Measurements from ENCODE around the gene BMP7. TPM values are rescaled to one million over a fixed set of nuclear protein-coding genes. Genes with fewer than 3 reads are reported as not detected.
"Not testable (repeated sequence)": the region's sequence is repeated elsewhere in the genome, so short reads cannot be mapped to it uniquely, and the experiment has no call there.

The BMP7 gene
- total RNA-seq, 1 donor from 2014 or later, result 0.21 TPM

DNA sequence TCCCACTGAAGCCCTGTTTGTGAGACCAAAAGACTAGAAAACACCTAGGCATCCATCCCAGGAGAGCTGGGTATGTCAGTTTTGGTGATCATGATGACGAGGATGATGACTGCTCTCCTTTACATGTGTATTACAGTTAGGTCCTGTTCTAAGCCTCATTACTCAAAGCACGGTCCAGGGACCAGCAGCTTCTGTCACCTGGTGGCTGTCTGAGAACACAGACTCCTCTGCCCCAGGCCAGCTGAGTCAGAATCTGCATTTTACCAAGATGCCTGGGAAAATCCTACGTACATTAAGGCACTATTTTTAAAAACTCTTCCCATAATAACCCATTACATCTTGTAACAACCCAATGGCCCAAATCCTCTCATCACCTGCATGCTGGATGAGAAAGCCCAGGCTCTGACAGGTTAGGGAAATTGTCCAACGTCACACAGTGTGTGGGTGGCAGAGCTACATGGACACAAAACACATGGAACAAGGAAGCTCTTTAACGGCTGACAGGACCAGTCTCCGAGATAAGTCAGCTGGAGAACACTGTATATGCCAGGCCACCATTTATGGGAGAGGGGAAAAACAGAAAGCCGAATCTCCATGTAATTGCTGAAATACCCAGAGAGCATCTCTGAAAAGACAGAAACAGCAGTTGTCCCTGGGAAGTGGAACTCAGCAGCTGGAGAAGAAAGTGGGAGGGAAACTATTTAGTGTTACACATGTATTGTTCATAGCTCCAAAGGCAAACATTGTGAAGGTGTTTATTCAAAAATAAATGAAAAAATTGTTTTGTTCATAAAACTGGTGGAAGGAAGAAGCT is 65.4 kb downstream of the BMP7 start:
- Mint-ChIP-seq H3K27ac (no peak overlapping the region), H3K36me3 (ENCODE audit: low read depth) (no peaks in the 10 kb centered on the region), H3K4me3 (no peak overlapping the region), H3K27me3 (ENCODE audit: insufficient read depth) (peaks cover 9% of the 10 kb centered on the region), H3K4me1 (ENCODE audit: low read depth) (no peaks in the 10 kb centered on the region), H3K9me3 (no peaks in the 10 kb centered on the region)
- no peak for DNase-seq (ENCODE audit: low spot score)
- intact Hi-C loops (cut with micrococcal nuclease), result no loop called here

DNA sequence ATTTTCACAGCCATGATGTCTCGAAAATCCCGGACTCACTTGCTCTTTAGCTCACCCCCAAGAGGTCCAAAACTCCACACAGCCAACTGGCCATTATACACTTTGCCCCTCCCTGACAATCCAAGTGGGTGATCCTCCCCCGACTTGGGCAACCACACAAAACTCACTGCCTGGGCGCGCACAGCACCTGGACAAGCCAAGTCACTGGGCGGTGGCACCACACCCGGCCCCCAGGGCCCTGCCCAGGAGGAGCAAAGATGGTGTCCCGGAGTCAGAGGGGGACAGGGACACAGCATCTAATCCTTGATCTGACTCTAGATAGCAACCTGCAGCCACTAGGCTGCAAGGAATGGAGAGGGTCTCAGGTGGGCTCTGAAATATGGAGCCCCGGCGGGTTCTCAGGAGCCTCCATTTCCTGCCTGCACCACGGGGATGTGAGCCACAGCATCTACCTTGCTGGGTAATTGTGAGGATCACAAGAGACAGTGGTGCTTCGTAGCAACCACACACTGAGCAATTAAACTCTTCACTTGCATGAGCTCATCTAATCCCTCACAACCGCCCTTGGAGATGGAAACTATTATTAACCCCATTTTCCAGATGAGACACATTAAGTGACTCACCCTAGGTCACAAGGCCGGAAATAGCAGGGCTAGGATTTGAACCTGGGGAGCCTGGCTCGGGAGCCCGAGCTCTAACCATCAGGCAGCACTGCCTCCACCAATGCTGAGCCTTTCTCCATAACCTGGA is 66.6 kb downstream of the BMP7 start:
- Mint-ChIP-seq H3K4me1 (ENCODE audit: low read depth) (no peaks in the 10 kb centered on the region), H3K4me3 (no peak overlapping the region), H3K27ac (no peak overlapping the region), H3K27me3 (ENCODE audit: insufficient read depth) (peaks cover 7% of the 10 kb centered on the region), H3K36me3 (ENCODE audit: low read depth) (no peaks in the 10 kb centered on the region), H3K9me3 (no peaks in the 10 kb centered on the region)
- intact Hi-C loops (cut with micrococcal nuclease), result no loop called here
- no peak for DNase-seq (ENCODE audit: low spot score)

DNA sequence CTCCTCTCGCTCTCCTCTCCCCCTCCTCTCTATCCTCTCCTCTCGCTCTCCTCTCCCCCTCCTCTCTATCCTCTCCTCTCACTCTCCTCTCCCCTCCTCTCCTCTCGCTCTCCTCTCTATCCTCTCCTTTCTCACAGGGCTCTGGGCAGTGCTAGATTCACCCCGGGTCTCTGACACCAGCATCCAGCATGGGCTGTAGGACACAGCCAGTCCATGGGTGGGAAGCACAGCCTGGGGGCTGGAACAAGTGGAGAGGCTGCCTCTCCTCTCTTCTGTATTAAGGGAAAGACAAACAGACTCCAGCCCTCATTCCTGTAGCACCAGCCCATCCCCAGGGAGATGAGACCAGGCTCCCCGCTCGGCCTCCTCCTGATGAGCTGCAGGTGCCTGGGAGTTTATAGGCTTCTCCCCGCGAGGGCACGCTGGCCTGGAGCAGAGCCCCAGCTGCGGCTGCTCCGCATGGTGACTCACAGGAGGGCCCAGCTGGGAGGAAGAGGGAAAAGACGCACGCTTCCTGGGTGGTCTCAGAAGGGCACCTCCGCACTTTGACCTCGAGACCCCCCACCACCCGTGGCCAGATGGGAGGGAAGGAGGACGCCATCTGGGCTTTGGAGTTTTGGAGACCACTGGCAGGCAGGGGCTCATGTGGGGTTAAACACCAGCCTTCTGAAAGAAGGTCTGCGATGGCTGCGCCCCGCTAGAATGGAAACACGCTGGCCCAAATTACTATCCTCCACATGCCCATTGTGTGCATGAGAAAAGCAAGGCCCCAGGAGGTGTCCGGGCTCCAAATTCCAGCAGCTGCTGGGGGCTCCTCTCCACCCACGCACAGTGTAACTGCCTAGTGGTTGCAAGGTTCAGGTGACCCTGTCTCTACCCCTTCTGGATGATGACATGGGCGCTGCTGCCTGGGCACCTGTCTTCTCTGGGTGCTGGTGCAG is 68.0 kb downstream of the BMP7 start:
- no peaks in the 10 kb centered on the region for H3K9me3 Mint-ChIP-seq
- peaks cover 6% of the 10 kb centered on the region for H3K27me3 Mint-ChIP-seq (ENCODE audit: insufficient read depth)
- H3K4me1 Mint-ChIP-seq (ENCODE audit: low read depth), result no peaks in the 10 kb centered on the region
- H3K4me3 Mint-ChIP-seq, result no peak overlapping the region
- no peak for DNase-seq (ENCODE audit: low spot score)
- H3K36me3 Mint-ChIP-seq (ENCODE audit: low read depth), result no peaks in the 10 kb centered on the region
- H3K27ac Mint-ChIP-seq, result no peak overlapping the region
- intact Hi-C loops (cut with micrococcal nuclease), result no loop called here

DNA sequence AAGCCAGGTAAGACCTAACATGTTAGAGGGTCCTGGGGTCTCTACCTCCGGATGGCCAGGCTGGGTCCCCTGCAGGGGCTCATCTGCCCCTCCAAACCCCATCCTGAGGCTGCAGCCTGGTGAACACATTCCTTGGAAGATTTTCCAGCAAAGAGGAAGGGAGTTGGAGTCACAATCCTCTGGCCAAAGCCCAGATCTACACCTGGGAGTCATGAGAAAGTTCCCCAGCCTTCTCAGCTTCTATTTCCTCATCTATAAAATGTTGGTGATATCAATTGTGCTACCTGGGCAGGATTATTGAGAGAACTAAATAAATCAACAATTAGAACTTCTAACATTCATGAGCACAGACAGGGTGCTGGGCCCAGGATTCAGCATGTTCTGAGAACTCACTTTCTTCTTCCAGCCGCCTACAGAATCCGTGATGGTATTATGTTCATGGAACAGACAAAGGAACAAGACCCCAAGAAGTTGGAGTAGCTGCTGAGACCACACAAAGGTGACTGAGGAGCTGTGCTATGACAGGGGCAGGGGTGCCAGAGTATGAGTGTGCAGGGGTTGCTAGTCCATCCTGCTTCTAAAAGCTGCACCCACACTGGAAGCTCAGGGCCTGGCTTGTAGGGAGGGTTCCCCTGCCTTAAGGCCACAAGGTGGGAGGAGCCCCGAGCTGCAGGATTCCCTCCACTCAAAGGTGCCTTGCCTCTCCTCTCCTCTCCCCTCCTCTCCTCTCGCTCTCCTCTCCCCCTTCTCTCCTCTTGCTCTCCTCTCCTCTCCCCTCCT is 68.9 kb downstream of the BMP7 start:
- DNase-seq (ENCODE audit: low spot score), result no peak
- no peaks in the 10 kb centered on the region for H3K4me1 Mint-ChIP-seq (ENCODE audit: low read depth)
- H3K27ac Mint-ChIP-seq, result no peak overlapping the region
- intact Hi-C loops (cut with micrococcal nuclease), result no loop called here
- H3K4me3 Mint-ChIP-seq, result no peak overlapping the region
- peaks cover 5% of the 10 kb centered on the region for H3K27me3 Mint-ChIP-seq (ENCODE audit: insufficient read depth)
- H3K9me3 Mint-ChIP-seq, result no peaks in the 10 kb centered on the region
- H3K36me3 Mint-ChIP-seq (ENCODE audit: low read depth), result no peaks in the 10 kb centered on the region

DNA sequence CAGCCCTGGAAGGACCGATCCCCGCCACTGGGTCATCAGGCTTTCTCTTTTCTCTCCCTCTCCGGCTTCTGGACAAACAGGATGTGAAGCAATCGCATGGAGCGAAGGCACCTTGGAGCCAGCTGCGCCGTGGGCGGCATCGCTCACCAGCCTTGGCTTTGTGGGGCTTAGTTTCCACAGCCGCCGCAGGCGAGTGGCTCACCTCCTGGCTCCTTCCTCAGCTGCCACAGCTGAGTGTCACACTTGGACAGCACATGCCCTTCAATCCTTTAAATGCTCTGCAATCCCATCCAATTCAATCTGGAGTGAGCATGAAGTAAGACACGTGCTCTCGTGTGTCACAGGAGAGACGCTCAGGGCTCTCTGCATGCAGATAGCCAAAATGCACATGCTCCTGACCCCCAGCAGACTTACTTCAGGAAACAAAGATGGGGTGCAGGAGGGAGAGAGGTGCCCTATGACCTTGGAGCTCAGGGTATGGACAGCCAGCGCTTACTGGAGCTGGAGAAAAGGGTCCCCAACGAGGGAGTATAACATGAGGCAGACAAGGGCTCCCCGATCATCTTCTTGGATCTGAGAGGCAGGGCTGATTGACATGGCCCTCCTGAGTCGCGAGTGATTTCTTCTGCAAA is 70.9 kb downstream of the BMP7 start:
- Mint-ChIP-seq H3K27ac (no peak overlapping the region), H3K36me3 (ENCODE audit: low read depth) (no peaks in the 10 kb centered on the region), H3K4me3 (no peak overlapping the region), H3K9me3 (no peaks in the 10 kb centered on the region), H3K27me3 (ENCODE audit: insufficient read depth) (no peaks in the 10 kb centered on the region), H3K4me1 (ENCODE audit: low read depth) (no peaks in the 10 kb centered on the region)
- DNase-seq (ENCODE audit: low spot score), result no peak
- intact Hi-C loops (cut with micrococcal nuclease), result no loop called here

DNA sequence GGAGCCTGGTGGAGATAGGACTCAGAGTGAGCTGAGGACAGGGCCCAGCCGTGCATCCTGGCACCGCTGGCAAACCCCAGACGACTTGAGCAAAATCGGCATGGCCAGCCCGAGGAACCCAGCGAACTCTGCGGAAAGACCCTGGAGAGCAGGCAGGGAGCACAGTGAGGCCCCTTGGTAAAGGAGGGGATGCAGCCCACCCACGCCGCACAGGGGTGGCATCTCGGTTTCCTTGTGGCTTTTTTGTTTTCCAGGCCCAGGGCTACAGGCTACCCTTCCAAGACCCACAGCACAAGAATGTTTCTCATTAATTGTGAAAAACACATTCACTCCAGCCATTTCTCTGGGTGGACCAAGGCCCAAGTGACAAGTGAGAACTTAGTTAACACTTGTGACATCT is 71.4 kb downstream of the BMP7 start:
- intact Hi-C loops (cut with micrococcal nuclease), result no loop called here
- Mint-ChIP-seq H3K4me1 (ENCODE audit: low read depth) (no peaks in the 10 kb centered on the region), H3K36me3 (ENCODE audit: low read depth) (no peaks in the 10 kb centered on the region), H3K9me3 (no peaks in the 10 kb centered on the region), H3K27ac (no peak overlapping the region), H3K27me3 (ENCODE audit: insufficient read depth) (no peaks in the 10 kb centered on the region), H3K4me3 (no peak overlapping the region)
- DNase-seq (ENCODE audit: low spot score), result no peak

DNA sequence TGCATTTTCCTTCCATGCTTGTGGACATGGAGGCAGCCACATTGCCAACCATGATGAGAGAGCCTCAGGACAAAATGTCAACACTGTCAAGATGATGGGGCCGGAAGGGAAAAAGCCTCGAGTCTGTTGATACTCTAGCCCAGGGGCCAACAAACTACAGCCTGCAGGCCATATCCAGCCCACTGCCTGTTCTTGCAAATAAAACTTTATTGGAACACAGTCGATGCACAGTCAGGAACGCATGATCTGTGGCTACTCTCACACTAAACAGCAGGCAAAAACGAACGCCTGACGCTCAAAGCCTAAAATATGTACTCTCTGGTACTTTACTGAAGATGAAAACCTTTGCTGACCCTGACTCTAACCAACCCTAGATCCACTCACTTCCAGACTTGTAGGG is 72.3 kb downstream of the BMP7 start:
- no peak for DNase-seq (ENCODE audit: low spot score)
- H3K4me3 Mint-ChIP-seq, result no peak overlapping the region
- no peaks in the 10 kb centered on the region for H3K9me3 Mint-ChIP-seq
- H3K27me3 Mint-ChIP-seq (ENCODE audit: insufficient read depth), result no peaks in the 10 kb centered on the region
- H3K36me3 Mint-ChIP-seq (ENCODE audit: low read depth), result no peaks in the 10 kb centered on the region
- H3K4me1 Mint-ChIP-seq (ENCODE audit: low read depth), result no peaks in the 10 kb centered on the region
- intact Hi-C loops (cut with micrococcal nuclease), result no loop called here
- H3K27ac Mint-ChIP-seq, result no peak overlapping the region

DNA sequence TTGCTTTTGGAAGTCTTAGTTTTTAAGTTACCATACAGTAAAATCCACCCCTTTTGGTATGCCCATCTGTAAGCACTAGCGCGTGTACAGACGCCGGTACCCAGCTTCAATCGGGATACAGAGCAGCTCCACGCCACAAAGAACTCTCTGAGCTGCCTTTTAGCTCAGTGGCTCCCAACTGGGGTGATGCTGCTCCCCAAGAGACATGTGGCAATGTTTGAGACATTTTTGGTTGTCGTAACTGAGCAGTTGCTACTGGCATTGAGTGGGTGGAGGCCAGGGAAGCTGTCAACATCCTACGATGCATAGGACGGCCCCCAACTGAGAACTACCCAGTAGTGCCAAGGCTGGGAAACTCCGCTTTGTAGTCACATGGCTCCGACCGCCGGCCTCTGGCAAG is 73.3 kb downstream of the BMP7 start:
- Mint-ChIP-seq H3K36me3 (ENCODE audit: low read depth) (no peaks in the 10 kb centered on the region), H3K4me1 (ENCODE audit: low read depth) (no peaks in the 10 kb centered on the region), H3K27me3 (ENCODE audit: insufficient read depth) (peaks cover 2% of the 10 kb centered on the region), H3K4me3 (no peak overlapping the region), H3K27ac (no peak overlapping the region), H3K9me3 (no peaks in the 10 kb centered on the region)
- DNase-seq (ENCODE audit: low spot score), result no peak
- intact Hi-C loops (cut with micrococcal nuclease), result no loop called here

DNA sequence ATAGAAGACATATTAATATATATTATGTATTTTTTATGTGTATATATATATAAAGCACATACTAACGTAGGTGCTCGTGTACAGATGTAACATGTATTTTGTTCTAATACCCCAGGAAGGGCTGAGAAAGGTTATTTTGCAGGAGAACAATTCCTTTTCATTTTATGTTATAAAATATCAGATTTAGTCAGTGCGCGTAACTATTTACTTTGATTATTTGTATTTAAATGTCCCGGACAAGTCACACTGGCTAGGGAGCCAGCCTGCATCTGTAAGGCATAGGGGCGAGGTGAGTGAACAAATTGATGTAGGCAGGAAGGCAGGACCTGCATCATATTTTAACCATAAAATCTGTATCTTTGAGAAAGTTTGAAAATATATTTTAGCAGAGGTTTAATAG is 74.1 kb downstream of the BMP7 start:
- Mint-ChIP-seq H3K36me3 (ENCODE audit: low read depth) (no peaks in the 10 kb centered on the region), H3K9me3 (no peaks in the 10 kb centered on the region), H3K4me1 (ENCODE audit: low read depth) (no peaks in the 10 kb centered on the region), H3K27me3 (ENCODE audit: insufficient read depth) (peaks cover 2% of the 10 kb centered on the region), H3K4me3 (no peak overlapping the region), H3K27ac (no peak overlapping the region)
- no peak for DNase-seq (ENCODE audit: low spot score)
- intact Hi-C loops (cut with micrococcal nuclease), result no loop called here

DNA sequence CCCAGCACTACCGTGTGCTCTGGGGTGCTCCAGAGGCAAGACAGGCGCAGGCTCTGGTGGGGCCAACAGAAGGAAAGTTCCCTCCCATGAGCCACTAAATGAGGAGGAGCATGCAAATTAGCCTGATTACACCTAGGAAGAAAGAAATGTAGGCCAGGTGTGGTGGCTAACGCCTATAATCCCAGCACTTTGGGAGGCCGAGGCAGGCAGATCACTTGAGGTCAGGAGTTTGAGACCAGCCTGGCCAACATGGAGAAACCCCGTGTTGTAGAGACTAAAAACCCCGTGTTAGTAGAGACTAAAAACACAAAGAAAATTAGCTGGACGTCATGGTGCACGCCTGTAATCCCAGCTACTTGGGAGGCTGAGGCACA is 75.2 kb downstream of the BMP7 start:
- H3K36me3 Mint-ChIP-seq (ENCODE audit: low read depth); H3K27ac Mint-ChIP-seq; DNase-seq (ENCODE audit: low spot score); H3K9me3 Mint-ChIP-seq; H3K27me3 Mint-ChIP-seq (ENCODE audit: insufficient read depth); H3K4me1 Mint-ChIP-seq (ENCODE audit: low read depth); H3K4me3 Mint-ChIP-seq; intact Hi-C loops (cut with micrococcal nuclease): not testable (repeated sequence)

DNA sequence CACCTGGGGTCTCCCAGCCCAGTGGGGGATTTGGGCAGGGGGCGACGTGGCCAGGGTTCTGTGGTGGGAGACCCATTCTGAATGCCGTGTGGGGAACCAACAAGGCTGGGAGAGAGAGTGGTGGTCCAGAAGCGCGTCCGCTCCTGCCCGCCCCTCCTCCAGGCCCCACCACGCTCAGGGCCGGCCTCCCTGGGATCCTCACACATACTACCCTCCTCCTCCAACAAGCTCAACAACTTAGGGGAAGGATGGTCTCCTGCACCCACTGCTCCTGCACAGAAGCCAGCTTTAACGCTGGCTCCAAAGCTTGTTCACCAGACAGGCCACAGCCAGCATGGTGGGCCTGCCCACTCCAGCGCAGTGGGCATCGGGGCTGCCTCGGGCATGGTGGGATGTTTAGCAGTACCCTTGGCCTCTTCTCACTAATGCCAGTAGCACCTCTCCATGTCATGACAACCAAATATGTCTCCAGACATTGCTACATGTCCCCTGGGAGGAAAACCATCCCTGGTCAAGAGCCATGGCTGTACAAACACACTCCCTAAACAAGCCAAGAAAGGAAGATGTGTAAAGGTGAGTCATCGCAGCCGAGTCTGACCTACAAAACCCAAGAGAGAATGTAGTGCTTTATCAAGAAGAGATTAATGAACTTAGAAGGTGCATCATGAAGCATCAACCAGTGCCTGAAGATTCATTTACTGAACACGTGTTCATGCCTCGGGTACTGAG is 75.7 kb downstream of the BMP7 start:
- H3K36me3 Mint-ChIP-seq (ENCODE audit: low read depth), result no peaks in the 10 kb centered on the region
- H3K27me3 Mint-ChIP-seq (ENCODE audit: insufficient read depth), result peaks cover 7% of the 10 kb centered on the region
- H3K27ac Mint-ChIP-seq, result no peak overlapping the region
- H3K4me1 Mint-ChIP-seq (ENCODE audit: low read depth), result no peaks in the 10 kb centered on the region
- no peaks in the 10 kb centered on the region for H3K9me3 Mint-ChIP-seq
- no peak overlapping the region for H3K4me3 Mint-ChIP-seq
- DNase-seq (ENCODE audit: low spot score), result no peak
- intact Hi-C loops (cut with micrococcal nuclease), result no loop called here
